ENCODE data around the gene GALP.
"Not testable (repeated sequence)": the region's sequence is repeated elsewhere in the genome, so short reads cannot be mapped to it uniquely, and the experiment has no call there.

Gene GALP

GRCh38 chr19:56175861-56176307, at the start of gene GALP:
Gene GALP (plus strand): TSS chr19:56176008. CDS start chr19:56177109, 1,101 bp downstream.
- not testable (repeated sequence) for DNase-seq (ENCODE audit: low read depth)

GRCh38 chr19:56126983-56127780, 48.6 kb upstream of the GALP start:
- no peak for DNase-seq (ENCODE audit: low read depth)

GRCh38 chr19:56130006-56130405, 45.8 kb upstream of the GALP start:
- no peak for DNase-seq (ENCODE audit: low read depth)

GRCh38 chr19:56131651-56132050, 44.2 kb upstream of the GALP start:
- no peak for DNase-seq (ENCODE audit: low read depth)

- no peak for DNase-seq (ENCODE audit: low read depth)
Observed at GRCh38 chr19:56132316-56132822, 43.4 kb upstream of the GALP start.

GRCh38 chr19:56133858-56134653, 41.8 kb upstream of the GALP start:
- no peak for DNase-seq (ENCODE audit: low read depth)

- no peak for DNase-seq (ENCODE audit: low read depth)
Observed at GRCh38 chr19:56134654-56134921, 41.2 kb upstream of the GALP start.

- DNase-seq (ENCODE audit: low read depth): no peak
Observed at GRCh38 chr19:56136362-56136761, 39.4 kb upstream of the GALP start.

- DNase-seq (ENCODE audit: low read depth): no peak
Observed at GRCh38 chr19:56137405-56137804, 38.4 kb upstream of the GALP start.

- DNase-seq (ENCODE audit: low read depth): no peak
Observed at GRCh38 chr19:56138069-56138468, 37.7 kb upstream of the GALP start.

- no peak for DNase-seq (ENCODE audit: low read depth)
Observed at GRCh38 chr19:56139847-56140582, 35.8 kb upstream of the GALP start.

- peak; percentile 98 for DNase-seq (ENCODE audit: low read depth)
Observed at GRCh38 chr19:56140583-56141416, 35.0 kb upstream of the GALP start, which contains the start of gene ZNF444. Gene ZNF444 (plus strand): TSS chr19:56141287. CDS start chr19:56146912, 5,625 bp downstream.

- DNase-seq (ENCODE audit: low read depth): no peak
Observed at GRCh38 chr19:56141417-56141993, 34.3 kb upstream of the GALP start.

- no peak for DNase-seq (ENCODE audit: low read depth)
Observed at GRCh38 chr19:56142087-56142787, 33.6 kb upstream of the GALP start.

- no peak for DNase-seq (ENCODE audit: low read depth)
Observed at GRCh38 chr19:56142897-56143434, 32.8 kb upstream of the GALP start.

GRCh38 chr19:56144376-56144775, 31.4 kb upstream of the GALP start:
- no peak for DNase-seq (ENCODE audit: low read depth)

GRCh38 chr19:56144831-56145230, 31.0 kb upstream of the GALP start:
- DNase-seq (ENCODE audit: low read depth): no peak

- DNase-seq (ENCODE audit: low read depth): no peak
Observed at GRCh38 chr19:56145698-56146097, 30.1 kb upstream of the GALP start.

- no peak for DNase-seq (ENCODE audit: low read depth)
Observed at GRCh38 chr19:56146904-56147303, 28.9 kb upstream of the GALP start.

GRCh38 chr19:56147307-56147706, 28.5 kb upstream of the GALP start:
- DNase-seq (ENCODE audit: low read depth): no peak
